ENCODE measurements around the gene BEX4. TPM values are rescaled to one million over a fixed set of nuclear protein-coding genes. Genes with fewer than 3 reads are reported as not detected.

The BEX4 gene
- total and polyA plus RNA-seq, 2 of the 8 experiments (the other 6 are each of a cell fraction or from before 2014, with no cell fraction given), result 27.2 to 45.1 TPM

- Histone ChIP-seq H3K4me3 (ENCODE audit: extremely low read depth in 1 of 4, insufficient read depth in 2 of 4, low read depth in 3 of 4, low read length in 4 of 4) (no peak overlapping the region), H3K23ac (ENCODE audit: insufficient read length) (no peak overlapping the region), H2BK20ac (ENCODE audit: low read length) (no peak overlapping the region), H3K9ac (replicated peaks in 1 of 4; ENCODE audit: extremely low read depth in 1 of 4, low read depth in 3 of 4, low read length in 3 of 4) (no peak overlapping the region), H4K8ac (ENCODE audit: extremely low read depth, insufficient read depth, low read length) (no peak overlapping the region), H3K79me1 (ENCODE audit: low read depth, low read length) (no peaks in the 10 kb centered on the region), H2BK15ac (ENCODE audit: low read length) (no peak overlapping the region), H2BK120ac (replicated peaks; ENCODE audit: low read depth, low read length) (no peak overlapping the region), H4K5ac (ENCODE audit: insufficient read length, low read depth, low read length) (no peak overlapping the region), H3K79me2 (ENCODE audit: control insufficient read depth in 1 of 2, insufficient read depth in 2 of 2, low read length in 2 of 2) (peaks cover 0 to 13% of the 10 kb centered on the region in 2 experiments; a peak in 2 of 4 replicates), H3K14ac (ENCODE audit: insufficient read length) (no peak overlapping the region), H3K9me3 (ENCODE audit: insufficient read depth in 2 of 2, low read depth in 1 of 2, low read length in 1 of 2) (no peaks in the 10 kb centered on the region), H3K56ac (replicated peaks; ENCODE audit: insufficient read length, low read depth, low read length) (no peak overlapping the region), H3K18ac (ENCODE audit: extremely low read depth, low read length) (no peak overlapping the region), H2BK5ac (ENCODE audit: low read depth, low read length) (no peak overlapping the region), H4K20me1 (replicated peaks in 1 of 2; ENCODE audit: control insufficient read depth in 1 of 2, insufficient read depth in 2 of 2, low read length in 2 of 2) (no peaks in the 10 kb centered on the region), H3K4me1 (replicated peaks in 1 of 4; ENCODE audit: control insufficient read depth in 3 of 4, insufficient read depth in 4 of 4, low read length in 3 of 4) (peaks cover 0 to 3% (median 0%) of the 10 kb centered on the region in 4 experiments; a peak in 2 of 7 replicates), H3K4me2 (ENCODE audit: insufficient read depth in 1 of 2, low read depth in 2 of 2, low read length in 2 of 2) (no peak overlapping the region), H4K91ac (replicated peaks; ENCODE audit: insufficient read length, low read length) (no peak overlapping the region), H3K4ac (replicated peaks; ENCODE audit: insufficient read length, low read depth, low read length) (no peak overlapping the region), H3K27ac (ENCODE audit: low read depth, low read length) (no peak overlapping the region), H3K27me3 (replicated peaks in 1 of 4; ENCODE audit: control insufficient read depth in 3 of 4, extremely low read depth in 1 of 4, insufficient read depth in 3 of 4, low read length in 3 of 4) (no peaks in the 10 kb centered on the region), H2BK12ac (ENCODE audit: low read depth, low read length) (no peak overlapping the region), H3K23me2 (ENCODE audit: low read depth, low read length) (0 out of 2 replicates have a peak, but pooled peaks cover 2% of the 10 kb centered on the region), H2AK5ac (ENCODE audit: low read depth, low read length) (no peak overlapping the region), H2AFZ (ENCODE audit: low read length) (no peak overlapping the region), H3K36me3 (ENCODE audit: control insufficient read depth in 2 of 4, insufficient read depth in 4 of 4, low read length in 3 of 4) (peaks cover 0 to 14% (median 6%) of the 10 kb centered on the region in 4 experiments; a peak in 5 of 8 replicates)
- ChIA-PET CTCF (ENCODE audit: partially characterized antibody) (no interaction called here), POLR2A (ENCODE audit: partially characterized antibody) (interaction anchor here (0.9 kb wide), 1 partner anchor 39 kb away, joined by 4 read pairs; no protein-coding TSS in a partner anchor)
- 100% methylated on average over 1 of the region's 1 CpG; no CpG with 5 or more reads in 1 of the 2 experiments for WGBS, 2 experiments (ENCODE audit: extremely low coverage in 1 of 2, insufficient coverage in 1 of 2, insufficient read length in 1 of 2, insufficient replicate concordance in 2 of 2, low coverage in 1 of 2, low lambda C conversion rate in 2 of 2, missing lambda C conversion rate in 1 of 2)
- FAIRE-seq, result no peak
- DNase-seq (ENCODE audit: low read depth in 1 of 2, low spot score in 2 of 2), result no peak
- TF ChIP-seq RAD21 (IDR thresholded peaks at IDR 0.05 in 1 of 2, conservative IDR thresholded peaks at IDR 0.05 in 1 of 2; ENCODE audit: low read depth in 2 of 2, low read length in 2 of 2) (no peak), TAF1 (IDR thresholded peaks at IDR 0.05; ENCODE audit: low read depth, low read length) (no peak), ZNF274 (IDR thresholded peaks at IDR 0.05; ENCODE audit: borderline replicate concordance, extremely low read depth, low read length) (no peak), YY1 (IDR thresholded peaks at IDR 0.05; ENCODE audit: low read depth, low read length) (no peak), SP2 (IDR thresholded peaks at IDR 0.05; ENCODE audit: low read length) (no peak)
Measured at GRCh38 chrX:103249805-103250204, 34.9 kb downstream of the BEX4 start.

Measured in H1 (cell line).